GM19328 (cell line): ENCODE results near the gene FAM174B.

ENCODE experiments used
- ATAC-seq: cut with Tn5 transposase; IDR thresholded peaks from one replicate; pipeline ENCODE4 v1.9.1; 2021; ENCODE audit warnings: mild to moderate bottlenecking, moderate library complexity; ENCODE audit not compliant: unreplicated experiment

Gene FAM174B

DNA sequence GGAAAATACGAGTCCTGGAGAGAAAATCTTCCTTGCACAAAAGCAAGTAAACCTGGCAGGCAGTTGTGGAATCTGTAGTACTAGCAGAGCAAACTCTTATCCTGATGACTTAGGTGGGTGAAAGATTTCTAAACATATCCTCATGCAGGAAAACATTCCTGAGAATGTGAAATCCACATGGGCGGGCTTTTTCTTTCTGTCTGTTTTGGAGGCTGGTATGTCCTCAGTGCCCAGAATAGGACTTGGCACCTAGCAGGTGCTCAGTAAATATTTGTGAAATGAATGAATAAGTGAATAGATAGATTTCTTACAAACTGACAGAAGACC lies 53.3 kb downstream of the FAM174B start:
- ATAC-seq, result no peak

GRCh38 chr15:92601592-92602266 lies 53.8 kb downstream of the FAM174B start:
- no peak for ATAC-seq

GRCh38 chr15:92600856-92601255 lies 54.7 kb downstream of the FAM174B start:
- no peak for ATAC-seq

- ATAC-seq, result no peak
These were observed 56.1 kb downstream of the FAM174B start for GRCh38 chr15:92599394-92599970.

GRCh38 chr15:92597548-92597947 lies 58.0 kb downstream of the FAM174B start:
- ATAC-seq, result no peak

- ATAC-seq, result no peak
These were observed 59.0 kb downstream of the FAM174B start for GRCh38 chr15:92596623-92597022.

- ATAC-seq, result no peak
These were observed 59.8 kb downstream of the FAM174B start for GRCh38 chr15:92595506-92596381.

DNA sequence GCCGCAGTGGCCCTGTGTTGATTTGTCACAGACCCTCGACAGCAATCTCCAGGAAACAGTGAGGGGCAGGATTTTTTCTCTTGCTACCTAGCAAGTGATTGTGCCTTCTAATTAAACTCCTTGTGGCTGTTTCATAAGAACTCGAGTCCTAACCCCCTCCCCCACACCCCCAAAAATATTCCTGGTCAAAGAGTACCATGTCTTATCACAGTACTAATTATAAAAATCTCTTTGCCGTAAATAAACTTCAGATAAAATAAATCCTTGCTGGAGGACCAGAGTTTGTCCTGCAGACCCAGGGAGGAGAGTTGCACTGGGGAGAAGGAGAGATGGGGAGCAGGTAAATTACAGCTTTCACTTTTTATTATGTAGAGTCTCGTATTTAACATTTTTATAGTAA lies 64.3 kb downstream of the FAM174B start:
- no peak for ATAC-seq

DNA sequence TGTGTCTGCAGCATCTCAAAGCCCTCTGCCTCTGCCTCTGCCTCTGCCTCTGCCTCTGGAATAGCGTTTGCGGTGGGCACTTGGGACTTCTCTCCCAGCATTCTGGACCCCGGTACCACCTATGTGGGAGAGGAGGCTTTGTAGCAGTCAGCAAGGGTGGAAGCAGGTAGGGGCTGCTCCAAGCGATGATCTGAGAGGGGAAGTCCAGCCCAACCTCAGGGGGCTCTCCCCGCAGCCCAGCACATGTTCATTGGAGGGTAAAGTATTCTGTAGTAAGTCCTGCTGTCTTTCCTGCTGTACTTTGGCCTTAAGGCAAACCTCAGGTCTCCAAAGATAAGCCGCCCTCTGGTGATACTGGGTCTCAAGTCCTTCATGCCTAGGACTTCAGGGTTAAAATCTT lies 68.6 kb downstream of the FAM174B start:
- ATAC-seq, result no peak

GRCh38 chr15:92586383-92586942 lies 69.1 kb downstream of the FAM174B start:
- no peak for ATAC-seq

- no peak for ATAC-seq
These were observed 71.5 kb downstream of the FAM174B start for GRCh38 chr15:92584105-92584504.

DNA sequence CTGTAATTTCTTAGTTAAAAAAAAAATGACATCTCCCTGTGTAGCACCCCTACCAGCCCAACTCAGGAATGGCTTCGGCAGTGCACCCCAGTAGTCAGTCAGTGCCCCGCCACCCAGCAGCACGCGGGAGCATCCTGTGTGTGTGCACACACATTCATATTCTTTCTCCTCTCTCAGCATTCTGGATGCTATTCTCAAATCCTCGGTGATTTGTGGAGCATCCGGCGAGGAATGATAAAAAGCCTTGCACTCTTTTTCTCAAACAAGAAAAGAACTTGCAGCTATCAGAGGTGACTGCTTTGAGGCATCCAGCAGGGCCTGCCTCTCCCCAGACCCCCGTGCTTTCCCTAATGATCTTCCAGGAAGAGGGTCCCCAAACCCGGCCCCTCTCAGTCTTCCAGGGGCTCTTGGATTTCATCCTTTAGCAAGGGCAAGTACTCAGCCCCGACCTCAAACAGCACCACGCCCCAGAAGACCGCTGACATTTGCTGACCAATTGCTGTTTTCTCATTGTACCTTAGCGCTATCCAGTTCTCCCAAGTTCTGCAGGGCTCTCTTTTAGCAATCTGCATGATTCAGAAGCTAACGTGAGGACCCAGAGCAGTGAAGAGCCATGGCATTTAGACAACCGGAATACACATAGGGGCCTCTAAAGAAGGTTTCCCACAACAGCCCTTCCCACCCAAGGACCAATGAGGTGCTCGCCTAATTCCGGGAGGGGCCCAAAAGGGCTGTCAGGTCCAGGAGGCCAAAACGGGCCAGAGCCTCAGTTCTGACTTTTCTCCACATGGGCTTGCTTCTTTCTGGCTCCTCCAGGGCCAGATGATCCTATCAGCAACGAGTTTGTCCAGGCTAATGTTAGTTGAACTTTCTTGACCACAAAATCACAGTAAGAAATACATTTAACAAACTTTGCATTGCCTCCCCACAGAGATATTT lies 72.2 kb downstream of the FAM174B start:
- no peak for ATAC-seq

DNA sequence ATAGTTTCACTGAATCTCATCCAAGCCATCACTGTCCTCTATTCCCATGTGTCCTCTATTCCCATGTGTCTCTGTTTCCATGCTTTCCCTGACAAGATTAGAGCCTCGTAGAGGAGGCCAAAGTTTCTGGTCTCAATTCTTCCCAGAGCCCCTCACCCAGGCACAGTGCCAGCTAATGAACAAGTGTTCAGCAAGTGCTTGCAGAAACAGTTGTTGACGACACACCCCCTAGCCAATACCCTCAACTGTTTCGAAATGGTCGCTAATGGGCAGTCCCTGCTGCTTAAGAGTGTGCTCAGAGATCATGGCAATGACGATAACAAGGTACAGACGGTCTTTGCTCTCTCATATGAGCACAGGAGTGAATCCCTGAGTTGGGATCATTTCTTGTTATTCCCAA lies 73.4 kb downstream of the FAM174B start:
- ATAC-seq, result no peak

GRCh38 chr15:92580933-92581445 lies 74.6 kb downstream of the FAM174B start:
- ATAC-seq, result no peak

GRCh38 chr15:92580521-92580920 lies 75.1 kb downstream of the FAM174B start:
- no peak for ATAC-seq

- no peak for ATAC-seq
These were observed 75.6 kb downstream of the FAM174B start for GRCh38 chr15:92579931-92580470.

DNA sequence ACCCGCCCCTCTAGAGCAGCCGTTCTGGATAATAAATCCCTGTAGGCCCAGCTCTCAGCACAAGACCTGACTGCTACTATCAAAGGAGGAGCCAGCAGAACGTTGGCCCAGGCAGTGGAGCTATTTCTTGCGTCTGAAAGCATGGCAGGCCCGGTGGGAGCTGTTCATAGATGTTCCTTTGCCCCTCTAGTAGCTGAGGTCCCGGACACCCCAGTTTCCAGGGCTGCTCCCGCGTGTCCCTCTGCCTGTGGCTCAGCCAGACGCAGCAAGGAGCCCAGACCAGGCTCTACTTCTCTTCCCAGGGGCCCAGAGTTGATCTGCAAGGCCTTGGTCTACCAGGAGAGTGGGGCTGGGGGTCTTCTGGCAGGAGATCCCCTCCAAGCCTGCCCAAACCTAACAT lies 76.1 kb downstream of the FAM174B start:
- ATAC-seq, result no peak

GRCh38 chr15:92578096-92578835 lies 77.3 kb downstream of the FAM174B start:
- no peak for ATAC-seq

DNA sequence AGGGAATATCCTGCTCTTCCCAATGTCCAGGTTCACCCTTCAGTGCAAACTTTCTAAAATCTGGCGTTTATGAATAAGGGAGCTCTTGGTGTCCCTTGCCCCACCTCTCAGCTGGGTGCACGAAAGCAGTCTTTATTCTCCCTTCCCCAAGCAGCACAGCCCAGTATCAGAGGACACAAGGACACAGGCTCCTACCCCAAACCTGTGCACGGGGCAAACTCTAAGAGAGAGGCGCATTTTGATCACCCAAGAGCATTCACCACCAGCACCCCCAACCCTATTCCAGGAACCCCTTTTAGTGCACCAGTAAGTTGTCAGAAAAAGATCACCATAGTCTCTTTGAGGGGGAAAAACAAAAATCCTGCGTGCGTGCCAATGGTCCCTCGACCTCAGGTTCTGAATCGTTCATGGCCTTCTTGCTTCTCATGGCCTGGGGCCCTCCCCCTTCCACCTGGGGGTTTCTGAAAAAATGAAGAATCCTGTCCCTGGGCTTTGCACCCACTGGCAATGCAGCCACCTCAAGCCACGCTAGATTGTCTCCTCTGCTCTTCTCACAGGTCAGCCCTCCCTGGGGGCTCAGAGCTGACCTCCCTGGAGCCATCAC lies 78.9 kb downstream of the FAM174B start:
- ATAC-seq, result no peak
